Stimulated activated memory B cell treated with anti-CD40 and anti-IgM and Interleukin-4, amounts not matched to agents 10 μg/mL and 1 μg/mL and 100 μg/mL, for 72 hours (primary cell): ENCODE data around the gene MAGI3.
"Not testable (repeated sequence)": the region's sequence is repeated elsewhere in the genome, so short reads cannot be mapped to it uniquely, and the experiment has no call there.

ENCODE experiments used
- ATAC-seq: fragments of 150-1000 bp; cut with Tn5 transposase; 2 replicates; pipeline ENCODE4 v1.10.0; 2021
- H3K27ac Mint-ChIP-seq: one replicate; pipeline ENCODE4 v1.8.0; 2022; ENCODE audit warnings: mild to moderate bottlenecking, mixed read lengths
- H3K27me3 Mint-ChIP-seq: one replicate; pipeline ENCODE4 v1.8.0; 2022; ENCODE audit warnings: mixed read lengths
- H3K36me3 Mint-ChIP-seq: one replicate; pipeline ENCODE4 v1.8.0; 2022; ENCODE audit warnings: mixed read lengths
- H3K4me1 Mint-ChIP-seq: one replicate; pipeline ENCODE4 v1.8.0; 2022; ENCODE audit warnings: mixed read lengths
- H3K4me3 Mint-ChIP-seq: one replicate; pipeline ENCODE4 v1.8.0; 2022; ENCODE audit warnings: mild to moderate bottlenecking, moderate library complexity, mixed read lengths
- H3K9me3 Mint-ChIP-seq: one replicate; pipeline ENCODE4 v1.8.0; 2022; ENCODE audit warnings: mixed read lengths

Gene MAGI3

DNA sequence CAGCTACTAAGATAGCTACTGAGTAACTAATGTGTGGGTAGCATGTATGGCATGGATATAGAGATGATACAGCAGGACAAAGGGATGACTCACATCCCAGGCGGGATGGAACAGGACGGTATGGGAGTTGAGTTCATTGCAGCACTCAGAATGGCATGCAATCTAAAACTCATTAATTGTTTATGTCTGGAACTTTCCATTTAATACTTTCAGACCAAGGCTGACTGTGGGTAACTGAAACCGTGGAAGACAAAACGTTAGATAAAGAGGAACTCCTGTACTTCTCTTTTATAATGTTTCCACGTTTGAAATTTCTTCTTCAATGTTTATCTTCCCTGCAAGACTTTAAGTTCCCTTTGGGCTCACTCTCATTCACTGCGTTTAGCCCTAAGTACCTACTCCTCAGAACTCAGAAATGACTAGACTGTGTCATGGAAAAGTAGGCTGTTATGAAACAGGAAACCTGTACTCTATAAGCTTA lies 151.9 kb downstream of the MAGI3 start:
- no peak for ATAC-seq

DNA sequence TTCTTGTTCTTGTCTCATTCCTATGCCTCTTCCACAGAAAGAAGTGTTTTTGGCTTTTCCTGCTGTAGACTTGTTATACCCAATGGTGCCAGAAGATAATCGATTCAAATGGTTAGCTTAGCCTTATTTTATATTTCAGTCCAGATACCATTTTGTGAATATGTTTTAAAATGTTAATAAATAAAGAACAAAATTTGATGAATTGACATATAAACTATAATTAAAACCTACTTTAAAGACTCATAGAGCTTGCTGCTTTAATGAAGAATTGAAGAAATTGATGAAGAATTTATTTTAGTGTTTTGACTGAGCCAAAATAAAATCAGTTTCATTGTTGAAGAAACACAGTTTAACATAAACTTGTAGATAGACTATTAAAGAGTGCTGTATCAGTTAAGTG lies 152.8 kb downstream of the MAGI3 start:
- ATAC-seq, result no peak
- Mint-ChIP-seq H3K4me1 (no peaks in the 10 kb centered on the region), H3K27me3 (no peaks in the 10 kb centered on the region), H3K36me3 (no peaks in the 10 kb centered on the region), H3K27ac (no peak overlapping the region), H3K4me3 (no peak overlapping the region), H3K9me3 (no peaks in the 10 kb centered on the region)

More for the DNA sequence above, 151.9 kb downstream of the MAGI3 start:
- Mint-ChIP-seq H3K9me3 (no peaks in the 10 kb centered on the region), H3K27ac (no peak overlapping the region), H3K27me3 (no peaks in the 10 kb centered on the region), H3K4me1 (no peaks in the 10 kb centered on the region), H3K36me3 (no peaks in the 10 kb centered on the region), H3K4me3 (no peak overlapping the region)

DNA sequence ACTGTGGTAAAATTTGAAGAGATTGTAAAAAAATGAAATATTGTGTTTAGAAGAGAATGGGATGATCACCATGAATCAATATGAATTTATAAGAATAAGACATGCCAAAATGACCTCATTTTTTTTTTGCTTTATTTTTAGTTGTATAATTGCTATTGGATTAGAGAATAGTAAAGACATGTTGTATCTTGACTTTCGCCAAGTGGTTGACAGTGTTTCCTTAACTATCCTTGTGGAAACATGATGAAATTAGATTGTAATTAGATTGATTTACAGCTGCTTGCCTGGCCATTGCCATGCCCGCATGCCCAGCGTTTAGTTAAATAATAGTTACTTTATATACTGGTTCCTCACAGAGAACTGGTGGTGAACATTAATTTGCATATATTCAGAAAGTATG lies 154.9 kb downstream of the MAGI3 start:
- no peaks in the 10 kb centered on the region for H3K4me1 Mint-ChIP-seq
- no peaks in the 10 kb centered on the region for H3K36me3 Mint-ChIP-seq
- no peaks in the 10 kb centered on the region for H3K9me3 Mint-ChIP-seq
- ATAC-seq, result no peak
- no peak overlapping the region for H3K4me3 Mint-ChIP-seq
- no peak overlapping the region for H3K27ac Mint-ChIP-seq
- no peaks in the 10 kb centered on the region for H3K27me3 Mint-ChIP-seq

DNA sequence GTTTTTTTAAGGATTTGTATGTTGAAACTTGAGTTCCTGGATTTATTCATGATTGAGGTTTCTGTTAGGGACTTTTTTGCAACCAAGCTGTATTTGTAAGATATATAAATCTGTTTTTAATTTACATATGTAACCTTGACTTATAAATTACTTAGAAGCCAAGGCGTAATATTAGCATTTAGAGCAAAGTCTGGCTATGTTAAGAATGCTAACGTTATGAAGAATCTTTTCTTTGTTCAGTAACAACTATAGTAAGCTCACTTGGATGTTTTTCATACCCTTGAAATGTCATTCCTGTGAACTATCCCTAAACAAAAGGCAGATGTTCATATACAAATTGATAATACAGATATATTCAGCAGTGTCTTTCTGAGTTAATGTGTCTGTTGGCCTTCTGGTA lies 155.3 kb downstream of the MAGI3 start:
- Mint-ChIP-seq H3K9me3 (no peaks in the 10 kb centered on the region), H3K36me3 (no peaks in the 10 kb centered on the region), H3K4me3 (no peak overlapping the region), H3K4me1 (no peaks in the 10 kb centered on the region), H3K27me3 (no peaks in the 10 kb centered on the region), H3K27ac (no peak overlapping the region)
- ATAC-seq, result no peak

DNA sequence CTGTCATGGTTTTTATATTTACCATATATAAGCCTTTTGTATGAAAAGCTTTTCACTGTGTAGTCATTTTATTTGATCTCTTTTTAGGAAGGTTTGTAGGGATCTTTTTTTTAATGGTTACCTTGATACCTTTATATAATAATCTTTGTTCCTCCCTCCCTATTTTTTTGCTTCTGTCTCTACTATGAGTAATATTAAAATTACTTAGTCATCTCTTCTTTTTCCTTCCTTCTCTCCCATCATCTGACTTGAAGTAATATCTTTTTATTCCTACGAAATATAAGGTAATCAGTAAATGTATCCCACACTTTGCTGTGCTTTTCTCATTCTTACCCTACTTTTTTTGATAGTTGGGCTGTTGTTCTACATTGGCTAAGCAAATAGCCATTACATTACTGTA lies 161.4 kb downstream of the MAGI3 start:
- H3K4me3 Mint-ChIP-seq, result no peak overlapping the region
- H3K4me1 Mint-ChIP-seq, result no peaks in the 10 kb centered on the region
- no peaks in the 10 kb centered on the region for H3K9me3 Mint-ChIP-seq
- ATAC-seq, result no peak
- H3K27ac Mint-ChIP-seq, result no peak overlapping the region
- peaks cover 17% of the 10 kb centered on the region for H3K27me3 Mint-ChIP-seq
- H3K36me3 Mint-ChIP-seq, result peaks cover 10% of the 10 kb centered on the region

DNA sequence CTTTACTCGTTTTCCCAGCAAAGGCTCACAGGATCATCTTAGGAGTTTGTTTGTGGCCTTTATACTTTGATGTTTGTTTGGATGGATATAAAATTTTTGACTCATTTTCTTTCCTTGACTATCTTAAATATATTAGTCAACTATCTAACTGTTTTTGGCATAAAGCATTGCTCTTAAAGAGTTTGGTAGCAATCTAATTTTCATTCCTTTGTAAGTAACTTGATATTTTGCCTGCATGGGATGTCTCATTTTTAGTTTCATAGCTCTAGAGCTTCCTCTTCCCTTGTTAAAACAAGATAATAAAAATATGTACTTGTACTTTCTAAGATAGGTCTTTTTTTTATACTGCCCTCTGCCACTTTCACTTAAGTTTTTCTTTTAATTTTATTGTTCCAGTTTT lies 161.9 kb downstream of the MAGI3 start:
- Mint-ChIP-seq H3K4me3 (no peak overlapping the region), H3K27ac (no peak overlapping the region), H3K36me3 (peaks cover 10% of the 10 kb centered on the region), H3K9me3 (no peaks in the 10 kb centered on the region), H3K4me1 (no peaks in the 10 kb centered on the region), H3K27me3 (peaks cover 17% of the 10 kb centered on the region)
- no peak for ATAC-seq

DNA sequence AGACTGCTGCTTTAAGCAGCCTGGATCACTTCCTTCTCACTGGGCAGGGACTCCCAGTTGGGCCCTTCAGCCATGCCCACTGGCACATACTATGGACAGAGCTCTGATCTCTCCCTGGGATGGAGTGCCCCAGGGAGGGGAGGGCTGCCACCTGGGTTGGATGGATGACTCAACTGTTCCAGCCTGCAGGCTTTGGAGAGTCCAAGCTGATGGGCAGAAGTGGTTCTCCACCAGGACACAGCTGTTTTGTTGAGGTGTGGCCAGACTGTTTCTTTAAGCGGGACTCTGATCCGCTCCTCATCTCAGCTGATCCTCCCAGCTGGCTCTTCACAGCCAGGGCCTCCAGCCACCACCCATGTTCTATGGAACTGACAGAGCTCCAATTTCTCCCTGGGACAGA lies 166.9 kb downstream of the MAGI3 start:
- no peaks in the 10 kb centered on the region for H3K4me1 Mint-ChIP-seq
- H3K27me3 Mint-ChIP-seq, result peaks cover 17% of the 10 kb centered on the region
- H3K4me3 Mint-ChIP-seq, result no peak overlapping the region
- no peak for ATAC-seq
- no peak overlapping the region for H3K27ac Mint-ChIP-seq
- H3K36me3 Mint-ChIP-seq, result peaks cover 10% of the 10 kb centered on the region
- H3K9me3 Mint-ChIP-seq, result peaks cover 10% of the 10 kb centered on the region

DNA sequence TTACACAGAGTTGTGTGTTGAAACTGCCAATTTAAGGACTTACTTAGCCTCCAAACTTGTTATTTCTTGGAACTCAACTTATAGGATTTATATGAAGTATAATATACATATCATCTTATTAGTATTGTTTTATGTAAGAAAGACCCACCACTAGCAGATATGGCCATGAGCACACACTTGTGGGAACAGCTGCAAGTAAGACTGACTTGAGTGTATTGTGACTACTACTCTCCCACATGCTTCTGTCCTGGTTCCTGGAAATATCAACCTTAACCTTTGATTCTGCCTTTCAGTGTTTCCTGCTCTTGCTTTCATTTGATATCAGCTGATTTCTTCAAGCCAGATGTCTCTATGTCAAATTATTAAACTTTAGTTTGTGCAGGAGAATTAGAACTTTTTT lies 175.3 kb downstream of the MAGI3 start:
- Mint-ChIP-seq H3K36me3 (no peaks in the 10 kb centered on the region), H3K4me3 (no peak overlapping the region), H3K27me3 (no peaks in the 10 kb centered on the region), H3K9me3 (peaks cover 16% of the 10 kb centered on the region), H3K27ac (no peak overlapping the region), H3K4me1 (no peaks in the 10 kb centered on the region)
- ATAC-seq, result no peak

DNA sequence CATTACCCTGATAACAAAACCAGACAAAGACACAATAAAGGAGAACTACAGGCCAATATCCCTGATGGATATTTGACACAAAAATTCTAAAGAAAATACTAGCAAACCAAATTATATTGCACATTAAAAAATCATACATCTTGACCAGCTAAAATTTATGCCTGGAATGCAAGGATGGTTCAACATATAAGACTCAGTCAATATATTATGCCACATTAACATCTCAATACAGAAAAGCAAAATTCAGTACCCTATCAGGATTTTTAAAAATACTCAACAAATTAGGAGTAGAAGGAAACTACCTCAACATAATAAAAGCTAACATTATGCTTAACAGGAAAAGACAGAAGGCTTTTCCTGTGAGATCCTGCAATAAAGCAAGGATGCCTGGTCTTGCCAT lies 177.1 kb downstream of the MAGI3 start:
- no peaks in the 10 kb centered on the region for H3K4me1 Mint-ChIP-seq

DNA sequence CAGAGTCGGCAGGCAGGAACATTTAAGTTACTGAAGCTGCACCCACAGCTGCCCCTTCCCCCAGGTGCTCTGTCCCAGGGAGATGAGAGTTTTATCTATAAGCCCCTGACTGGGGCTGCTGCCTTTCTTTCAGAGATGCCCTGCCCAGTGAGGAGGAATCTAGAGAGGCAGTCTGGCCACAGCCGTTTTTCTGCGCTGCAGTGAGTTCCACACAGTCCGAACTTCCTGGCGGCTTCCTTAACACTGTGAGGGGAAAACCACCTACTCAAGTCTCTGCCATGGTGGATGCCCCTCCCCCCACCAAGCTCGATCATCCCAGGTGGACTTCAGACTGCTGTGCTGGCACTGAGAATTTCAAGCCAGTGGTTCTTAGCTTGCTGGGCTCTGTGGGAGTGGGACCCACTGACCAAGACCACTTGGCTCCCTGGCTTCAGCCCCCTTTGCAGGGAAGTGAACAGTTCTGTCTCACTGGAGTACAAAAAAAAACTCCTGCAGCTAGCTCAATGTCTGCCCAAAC lies 185.5 kb downstream of the MAGI3 start:
- not testable (repeated sequence) for H3K4me3 Mint-ChIP-seq, H3K36me3 Mint-ChIP-seq, H3K9me3 Mint-ChIP-seq, H3K27ac Mint-ChIP-seq, H3K4me1 Mint-ChIP-seq, H3K27me3 Mint-ChIP-seq, ATAC-seq

More for the DNA sequence above, 177.1 kb downstream of the MAGI3 start:
- no peaks in the 10 kb centered on the region for H3K27me3 Mint-ChIP-seq
- no peak overlapping the region for H3K27ac Mint-ChIP-seq
- no peaks in the 10 kb centered on the region for H3K36me3 Mint-ChIP-seq
- peaks cover 13% of the 10 kb centered on the region for H3K9me3 Mint-ChIP-seq
- ATAC-seq, result no peak
- H3K4me3 Mint-ChIP-seq, result no peak overlapping the region

DNA sequence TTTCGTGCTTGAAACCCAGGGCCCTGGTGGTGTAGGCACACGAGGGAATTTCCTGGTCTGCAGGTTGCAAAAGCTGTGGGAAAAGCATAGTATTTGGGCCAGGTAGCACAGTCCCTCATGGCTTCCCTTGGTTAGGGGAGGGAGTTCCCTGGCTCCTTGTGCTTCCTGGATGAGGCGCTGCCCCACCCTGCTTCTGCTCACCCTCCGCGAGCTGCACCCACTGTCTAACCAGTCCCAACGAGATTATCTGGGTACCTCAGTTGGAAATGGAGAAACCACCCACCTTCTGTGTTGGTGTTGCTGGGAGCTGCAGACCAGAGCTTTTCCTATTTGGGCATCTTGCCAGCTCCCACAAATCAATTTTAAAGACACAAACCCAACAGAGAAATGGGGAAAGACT lies 186.0 kb downstream of the MAGI3 start:
- H3K4me3 Mint-ChIP-seq, result no peak overlapping the region
- H3K27me3 Mint-ChIP-seq, result peaks cover 10% of the 10 kb centered on the region
- no peak overlapping the region for H3K27ac Mint-ChIP-seq
- H3K36me3 Mint-ChIP-seq, result no peaks in the 10 kb centered on the region
- no peaks in the 10 kb centered on the region for H3K4me1 Mint-ChIP-seq
- ATAC-seq, result no peak
- peaks cover 6% of the 10 kb centered on the region for H3K9me3 Mint-ChIP-seq

DNA sequence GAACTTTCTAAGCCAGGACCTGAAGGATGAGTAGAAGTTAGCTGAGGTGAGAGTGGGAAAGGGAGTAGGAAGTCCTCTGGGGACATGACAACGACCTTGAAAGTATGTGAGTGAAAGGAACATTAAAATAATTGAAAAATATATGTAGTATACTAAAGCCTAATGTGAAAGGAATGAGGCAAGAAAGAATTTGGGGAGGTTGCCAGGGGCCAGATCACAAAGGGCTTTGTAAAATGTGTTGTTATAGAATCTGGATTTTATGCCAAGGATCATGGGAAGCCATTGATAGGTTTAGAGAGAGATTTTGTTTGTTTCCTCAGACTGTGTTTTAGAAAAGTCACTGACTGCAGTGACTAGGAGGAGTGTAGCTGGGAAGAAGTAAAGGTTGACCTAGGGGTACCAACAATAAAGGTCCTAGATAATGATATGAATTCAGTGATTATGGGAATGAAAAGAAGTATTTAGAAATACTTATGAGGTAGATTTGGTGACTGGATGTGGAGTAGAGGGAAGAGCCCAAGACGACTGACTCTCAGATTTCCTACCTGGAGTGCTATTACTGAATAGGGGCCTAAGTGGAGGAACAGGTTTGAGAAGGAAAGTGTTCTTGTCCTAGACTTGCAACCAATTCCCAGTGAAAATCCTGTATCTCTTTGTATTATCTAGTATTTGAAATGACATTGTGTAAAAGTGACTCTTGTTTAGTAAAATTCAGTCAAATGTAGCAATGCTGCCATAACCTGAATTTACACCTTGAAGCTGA lies 189.1 kb downstream of the MAGI3 start:
- H3K27ac Mint-ChIP-seq, result no peak overlapping the region
- no peaks in the 10 kb centered on the region for H3K4me1 Mint-ChIP-seq
- H3K9me3 Mint-ChIP-seq, result no peaks in the 10 kb centered on the region
- H3K36me3 Mint-ChIP-seq, result no peaks in the 10 kb centered on the region
- H3K4me3 Mint-ChIP-seq, result no peak overlapping the region
- peaks cover 8% of the 10 kb centered on the region for H3K27me3 Mint-ChIP-seq
- ATAC-seq, result no peak

DNA sequence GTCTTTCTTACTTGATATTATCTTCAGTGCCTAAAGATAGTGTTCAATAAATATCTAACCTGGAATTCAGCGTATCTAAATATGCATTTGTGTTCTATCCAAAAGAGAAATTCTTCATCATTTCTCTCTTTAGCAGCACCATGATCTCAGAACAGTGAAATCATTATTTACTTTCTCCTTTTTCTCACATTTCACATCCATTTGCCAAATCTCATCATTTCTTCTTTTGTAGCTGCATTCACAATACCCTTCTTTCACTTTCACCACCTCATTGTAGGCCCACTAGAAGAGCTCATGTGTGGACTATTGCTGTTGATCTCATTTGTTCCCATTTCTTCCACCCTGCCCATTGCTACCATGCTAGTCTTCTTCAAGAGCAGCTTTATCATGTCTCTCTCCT lies 191.0 kb downstream of the MAGI3 start:
- Mint-ChIP-seq H3K4me1 (no peaks in the 10 kb centered on the region), H3K27me3 (no peaks in the 10 kb centered on the region), H3K27ac (no peak overlapping the region), H3K4me3 (no peak overlapping the region), H3K9me3 (no peaks in the 10 kb centered on the region), H3K36me3 (no peaks in the 10 kb centered on the region)
- ATAC-seq, result no peak

DNA sequence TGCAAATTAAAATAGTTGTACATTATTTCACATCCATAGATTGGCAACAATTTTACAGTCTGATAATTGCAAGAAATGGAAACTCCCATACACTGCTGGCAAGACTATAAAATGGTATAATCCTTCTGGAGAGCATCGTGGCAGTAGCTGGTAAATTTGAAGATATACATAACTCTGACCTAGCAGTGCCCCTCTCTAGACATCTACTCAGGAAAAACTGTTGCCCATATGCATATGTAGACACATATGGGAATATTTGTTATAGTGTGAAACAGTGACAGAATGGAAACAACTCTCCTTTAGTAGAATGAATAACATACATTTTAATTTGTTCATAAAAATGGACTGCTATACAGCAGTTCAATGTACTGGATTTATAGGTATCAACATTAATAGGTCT lies 191.8 kb downstream of the MAGI3 start:
- no peaks in the 10 kb centered on the region for H3K9me3 Mint-ChIP-seq
- H3K27me3 Mint-ChIP-seq, result no peaks in the 10 kb centered on the region
- H3K4me3 Mint-ChIP-seq, result no peak overlapping the region
- no peak for ATAC-seq
- no peaks in the 10 kb centered on the region for H3K4me1 Mint-ChIP-seq
- H3K36me3 Mint-ChIP-seq, result no peaks in the 10 kb centered on the region
- no peak overlapping the region for H3K27ac Mint-ChIP-seq

DNA sequence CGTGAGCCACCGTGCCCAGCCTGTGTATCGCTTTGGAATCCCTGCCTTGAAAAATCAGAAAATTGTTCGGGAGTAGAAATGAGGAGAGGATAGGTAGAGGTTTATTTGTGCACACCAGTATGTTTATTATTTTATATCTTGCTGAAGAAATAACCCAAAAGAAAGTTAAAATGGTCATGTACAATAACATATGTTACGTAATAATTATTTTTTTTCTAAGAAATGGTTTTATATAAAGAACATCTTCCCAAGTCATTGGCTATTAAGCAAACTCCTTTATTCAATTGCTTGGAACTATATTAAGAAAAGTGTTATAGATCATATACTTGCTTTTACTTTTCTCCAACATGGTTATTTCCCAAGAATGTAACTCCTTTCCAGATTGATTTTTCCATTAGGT lies 197.2 kb downstream of the MAGI3 start:
- Mint-ChIP-seq H3K4me1 (no peaks in the 10 kb centered on the region), H3K27ac (no peak overlapping the region), H3K4me3 (no peak overlapping the region), H3K36me3 (no peaks in the 10 kb centered on the region), H3K9me3 (no peaks in the 10 kb centered on the region), H3K27me3 (no peaks in the 10 kb centered on the region)
- ATAC-seq, result no peak

DNA sequence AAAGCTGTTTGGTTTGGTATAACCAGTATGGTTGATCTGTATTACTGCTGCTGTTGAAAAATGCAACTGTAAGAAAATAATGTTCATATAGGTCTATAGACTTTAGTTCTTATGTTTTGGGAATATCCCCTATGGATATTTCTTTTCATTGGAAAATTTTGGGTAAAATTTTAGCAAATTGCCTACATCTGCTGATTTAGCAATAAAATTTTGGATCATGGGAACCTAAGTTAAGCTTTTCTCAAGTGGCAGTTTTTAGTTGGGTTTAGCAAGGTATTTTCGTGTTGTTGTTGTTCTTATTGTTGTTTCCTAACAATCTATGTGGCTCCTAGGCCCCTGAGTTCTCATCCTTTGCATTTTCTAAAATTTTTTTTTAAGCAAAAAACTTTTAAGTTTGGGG lies 201.9 kb downstream of the MAGI3 start:
- no peaks in the 10 kb centered on the region for H3K4me1 Mint-ChIP-seq
- peaks cover 10% of the 10 kb centered on the region for H3K9me3 Mint-ChIP-seq
- H3K4me3 Mint-ChIP-seq, result no peak overlapping the region
- H3K36me3 Mint-ChIP-seq, result peaks cover 15% of the 10 kb centered on the region
- no peaks in the 10 kb centered on the region for H3K27me3 Mint-ChIP-seq
- no peak overlapping the region for H3K27ac Mint-ChIP-seq
- ATAC-seq, result no peak
